HG03439 (cell line): ENCODE data around the gene FBXO24.

Experiments
- ATAC-seq: cut with Tn5 transposase; IDR thresholded peaks from one replicate; pipeline ENCODE4 v1.9.1; 2021; ENCODE audit warnings: mild to moderate bottlenecking, moderate library complexity; ENCODE audit not compliant: unreplicated experiment

Gene FBXO24

GRCh38 chr7:100573691-100574361 is 12.3 kb upstream of the FBXO24 start, which contains the start of gene SAP25:
SAP25 (minus strand) TSS chr7:100573900; CDS start chr7:100573742, 158 bp downstream.
- ATAC-seq: no peak

- no peak for ATAC-seq
Observed at GRCh38 chr7:100574362-100575205, 11.5 kb upstream of the FBXO24 start.

- ATAC-seq: no peak
Observed at GRCh38 chr7:100575206-100575631, 10.9 kb upstream of the FBXO24 start.

- ATAC-seq: no peak
Observed at GRCh38 chr7:100575746-100576383, 10.3 kb upstream of the FBXO24 start.

- ATAC-seq: no peak
Observed at GRCh38 chr7:100576384-100576993, 9.6 kb upstream of the FBXO24 start.

- ATAC-seq: no peak
Observed at GRCh38 chr7:100577103-100577502, 9.0 kb upstream of the FBXO24 start.

- ATAC-seq: no peak
Observed at GRCh38 chr7:100577507-100577906, 8.6 kb upstream of the FBXO24 start.

GRCh38 chr7:100578246-100579183 is 7.6 kb upstream of the FBXO24 start:
- no peak for ATAC-seq

GRCh38 chr7:100580466-100581283 is 5.5 kb upstream of the FBXO24 start:
- no peak for ATAC-seq

- no peak for ATAC-seq
Observed at GRCh38 chr7:100582041-100582579, 4.0 kb upstream of the FBXO24 start.

GRCh38 chr7:100582650-100583049 is 3.5 kb upstream of the FBXO24 start:
- no peak for ATAC-seq

GRCh38 chr7:100583132-100584053 is 2.7 kb upstream of the FBXO24 start:
- no peak for ATAC-seq

GRCh38 chr7:100584054-100584682 is 2.0 kb upstream of the FBXO24 start:
- no peak for ATAC-seq

GRCh38 chr7:100584683-100585510 is 1.2 kb upstream of the FBXO24 start:
- ATAC-seq: no peak

- ATAC-seq: peak; percentile 26
Observed at GRCh38 chr7:100585511-100586265, 440 bp upstream of the FBXO24 start, which contains the start of gene LRCH4. LRCH4 (minus strand) TSS chr7:100586129; CDS start chr7:100586100, 29 bp downstream.

GRCh38 chr7:100588438-100588837 is 2.3 kb downstream of the FBXO24 start:
- ATAC-seq: no peak
